ENCODE measurements around the gene SNAPIN. TPM values are rescaled to one million over a fixed set of nuclear protein-coding genes. Genes with fewer than 3 reads are reported as not detected.

The SNAPIN gene
- polyA plus RNA-seq, 1 donor (not counting 4 experiments of a cell fraction or from before 2014, with no cell fraction given): 49.4 TPM

DNA sequence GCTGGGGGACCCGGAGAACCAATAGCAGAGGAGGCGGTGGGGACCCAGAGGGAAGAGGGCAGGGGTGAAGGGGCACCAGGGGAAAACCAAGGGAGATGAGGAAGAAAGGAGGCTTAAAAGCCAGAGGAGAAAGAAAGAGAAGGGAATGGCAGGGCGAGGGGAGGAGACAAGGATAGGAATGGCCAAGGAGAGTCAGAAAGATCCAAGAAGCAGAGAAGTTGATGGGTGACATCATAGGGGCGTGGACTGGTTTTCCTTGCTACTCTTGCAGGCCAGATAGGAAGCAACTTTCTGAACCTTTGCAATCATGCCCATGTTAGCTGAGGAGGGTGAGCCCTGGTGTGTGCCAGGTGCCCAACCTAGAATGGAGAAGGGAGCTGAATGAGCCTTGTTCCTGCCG is 25.4 kb downstream of the SNAPIN start:
- Histone ChIP-seq H3K4me3 (ENCODE audit: control insufficient read depth in 2 of 3, extremely low read depth in 1 of 3, insufficient read depth in 2 of 3, low read depth in 1 of 3, low read length in 3 of 3) (no peak overlapping the region), H3K4me2 (ENCODE audit: control insufficient read depth, extremely low read depth, insufficient read depth, low read depth, low read length) (no peak overlapping the region), H2AFZ (ENCODE audit: control insufficient read depth, low read length) (peak overlapping the region; percentile 22), H3K4me1 (ENCODE audit: control insufficient read depth, extremely low read depth, insufficient read depth, low read length) (peaks cover 8% of the 10 kb centered on the region), H3K79me2 (ENCODE audit: control insufficient read depth, insufficient read depth, low read length) (no peaks in the 10 kb centered on the region), H3K9ac (ENCODE audit: control insufficient read depth, extremely low read depth, insufficient read depth, low read length) (no peak overlapping the region), H4K20me1 (ENCODE audit: control insufficient read depth, extremely low read depth, insufficient read depth, low read length) (no peaks in the 10 kb centered on the region), H3K9me3 (ENCODE audit: control insufficient read depth, low read depth, low read length) (no peaks in the 10 kb centered on the region), H3K27me3 (ENCODE audit: control insufficient read depth, extremely low read depth, insufficient read depth, low read length) (peaks cover 42% of the 10 kb centered on the region), H3K9me1 (ENCODE audit: control insufficient read depth, extremely low read depth, insufficient read depth, low read length) (no peaks in the 10 kb centered on the region), H3K36me3 (ENCODE audit: control insufficient read depth in 2 of 2, extremely low read depth in 1 of 2, insufficient read depth in 2 of 2, low read length in 2 of 2) (no peaks in the 10 kb centered on the region), H3K27ac (ENCODE audit: control insufficient read depth, insufficient read depth, low read length) (no peak overlapping the region)
- peak; percentile 13 for FAIRE-seq
- no peak for DNase-seq (ENCODE audit: low read depth, low spot score)
- dilution Hi-C loops (cut with MboI; ENCODE audit: extremely low pct_ligation_motif_present, low sequenced_read_pairs): loop anchor here (10.0 kb wide), 1 partner anchor 61 kb away; no protein-coding TSS in a partner anchor
- TF ChIP-seq, protein P1, sequence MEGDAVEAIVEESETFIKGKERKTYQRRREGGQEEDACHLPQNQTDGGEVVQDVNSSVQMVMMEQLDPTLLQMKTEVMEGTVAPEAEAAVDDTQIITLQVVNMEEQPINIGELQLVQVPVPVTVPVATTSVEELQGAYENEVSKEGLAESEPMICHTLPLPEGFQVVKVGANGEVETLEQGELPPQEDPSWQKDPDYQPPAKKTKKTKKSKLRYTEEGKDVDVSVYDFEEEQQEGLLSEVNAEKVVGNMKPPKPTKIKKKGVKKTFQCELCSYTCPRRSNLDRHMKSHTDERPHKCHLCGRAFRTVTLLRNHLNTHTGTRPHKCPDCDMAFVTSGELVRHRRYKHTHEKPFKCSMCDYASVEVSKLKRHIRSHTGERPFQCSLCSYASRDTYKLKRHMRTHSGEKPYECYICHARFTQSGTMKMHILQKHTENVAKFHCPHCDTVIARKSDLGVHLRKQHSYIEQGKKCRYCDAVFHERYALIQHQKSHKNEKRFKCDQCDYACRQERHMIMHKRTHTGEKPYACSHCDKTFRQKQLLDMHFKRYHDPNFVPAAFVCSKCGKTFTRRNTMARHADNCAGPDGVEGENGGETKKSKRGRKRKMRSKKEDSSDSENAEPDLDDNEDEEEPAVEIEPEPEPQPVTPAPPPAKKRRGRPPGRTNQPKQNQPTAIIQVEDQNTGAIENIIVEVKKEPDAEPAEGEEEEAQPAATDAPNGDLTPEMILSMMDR (optimal IDR thresholded peaks at IDR 0.05 in 1 of 3, IDR thresholded peaks at IDR 0.05 in 1 of 3, conservative IDR thresholded peaks at IDR 0.05 in 1 of 3; ENCODE audit: extremely low read depth in 1 of 3, insufficient read depth in 2 of 3, low read length in 3 of 3): no peak
- TF ChIP-seq EZH2 (IDR thresholded peaks at IDR 0.05; ENCODE audit: low read length): no peak

DNA sequence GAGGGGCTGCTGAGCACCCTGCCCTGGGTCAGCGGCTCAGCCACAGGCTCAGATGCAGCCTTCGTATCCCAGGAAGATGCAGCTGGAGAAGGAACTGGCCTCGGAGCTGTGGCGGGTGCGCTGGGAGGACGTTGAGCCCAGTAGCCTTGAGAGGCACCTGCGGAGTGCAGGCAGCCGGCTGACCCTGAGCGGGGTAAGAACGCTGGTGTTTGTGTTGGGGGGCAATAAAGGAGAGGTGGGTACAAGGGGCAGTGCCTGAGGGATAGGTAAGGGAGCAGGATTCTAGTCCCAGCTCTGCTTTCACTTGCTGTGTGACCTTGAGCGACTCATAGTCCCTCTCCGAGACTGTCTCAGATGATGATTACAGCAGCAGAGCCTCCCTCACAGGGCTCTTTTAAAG is 26.4 kb downstream of the SNAPIN start:
- FAIRE-seq: no peak
- dilution Hi-C loops (cut with MboI; ENCODE audit: extremely low pct_ligation_motif_present, low sequenced_read_pairs): loop anchor here (10.0 kb wide), 1 partner anchor 60 kb away; no protein-coding TSS in a partner anchor
- H3K9ac ChIP-seq (ENCODE audit: control insufficient read depth, extremely low read depth, insufficient read depth, low read length): no peak overlapping the region

More for the DNA sequence above, 26.4 kb downstream of the SNAPIN start:
- Histone ChIP-seq H3K4me1 (ENCODE audit: control insufficient read depth, extremely low read depth, insufficient read depth, low read length) (peaks cover 2% of the 10 kb centered on the region), H3K36me3 (ENCODE audit: control insufficient read depth in 2 of 2, extremely low read depth in 1 of 2, insufficient read depth in 2 of 2, low read length in 2 of 2) (no peaks in the 10 kb centered on the region), H2AFZ (ENCODE audit: control insufficient read depth, low read length) (no peak overlapping the region), H3K79me2 (ENCODE audit: control insufficient read depth, insufficient read depth, low read length) (no peaks in the 10 kb centered on the region), H3K9me1 (ENCODE audit: control insufficient read depth, extremely low read depth, insufficient read depth, low read length) (no peaks in the 10 kb centered on the region), H3K27me3 (ENCODE audit: control insufficient read depth, extremely low read depth, insufficient read depth, low read length) (peaks cover 31% of the 10 kb centered on the region), H3K27ac (ENCODE audit: control insufficient read depth, insufficient read depth, low read length) (no peak overlapping the region), H3K4me3 (ENCODE audit: control insufficient read depth in 2 of 3, extremely low read depth in 1 of 3, insufficient read depth in 2 of 3, low read depth in 1 of 3, low read length in 3 of 3) (no peak overlapping the region), H4K20me1 (ENCODE audit: control insufficient read depth, extremely low read depth, insufficient read depth, low read length) (no peaks in the 10 kb centered on the region), H3K9me3 (ENCODE audit: control insufficient read depth, low read depth, low read length) (no peaks in the 10 kb centered on the region), H3K4me2 (ENCODE audit: control insufficient read depth, extremely low read depth, insufficient read depth, low read depth, low read length) (no peak overlapping the region)
- TF ChIP-seq, protein P1 (optimal IDR thresholded peaks at IDR 0.05 in 1 of 3, IDR thresholded peaks at IDR 0.05 in 1 of 3, conservative IDR thresholded peaks at IDR 0.05 in 1 of 3; ENCODE audit: extremely low read depth in 1 of 3, insufficient read depth in 2 of 3, low read length in 3 of 3): no peak
- TF ChIP-seq EZH2 (IDR thresholded peaks at IDR 0.05; ENCODE audit: low read length): no peak
- no peak for DNase-seq (ENCODE audit: low read depth, low spot score)

Measured in keratinocyte (primary cell).